K562 (cell line): ENCODE measurements around the gene LIMS1. TPM values are rescaled to one million over a fixed set of nuclear protein-coding genes. Genes with fewer than 3 reads are reported as not detected.
A peak's percentile ranks its signal among the peaks of the same experiment; 100 is the strongest.

Experiments used
- ATAC-seq: fragments of 200-7000 bp; cut with Tn5 transposase; 3 replicates; pipeline ENCODE4 v1.9.1; 2020; ENCODE audit warnings: moderate library complexity
- BruUV-seq: library from RNA; stranded (reverse); fragments of 400-500 nt; replicated peaks from 2 replicates; lab custom pipeline; 2021; lab: Mats Ljungman, UMichigan
- CTCF ChIA-PET: fragments of 300-600 bp; formaldehyde crosslinking; extraction: SDS; loops from one replicate; lab custom pipeline; 2021; ENCODE audit warnings: low intra/inter-chr PET ratio; lab: Yijun Ruan, JAX
- POLR2A ChIA-PET: fragments of 300-600, 350-650 bp; sonication (Branson Sonifier 250); formaldehyde crosslinking; extraction: SDS; loops from one replicate; lab custom pipeline; 2021; ENCODE audit warnings: antibody characterized with exemption, inconsistent platforms; lab: Yijun Ruan, JAX
- DNase-seq, 4 experiments: peaks; one replicate each; pipeline versions ENCODE4 v3.0.0 to v3.0.0-alpha.2; 2011 to 2018; ENCODE audit warnings: low spot score in 3 of 4, mixed read lengths in 3 of 4; ENCODE audit errors: extremely low read depth in 1 of 4
- FAIRE-seq: peaks from 2 replicates; lab custom pipeline; 2011; peaks lifted over from hg19 to GRCh38; lab: Jason Lieb, UNC
- H2AFZ ChIP-seq: 2 replicates; pipeline ENCODE4 v1.6.0; 2011; ENCODE audit warnings: low read depth, low read length, control low read depth, inconsistent platforms
- H3K27ac ChIP-seq: fragments of 200-600 bp; 3 replicates; pipeline ENCODE4 v1.8.0; 2011; ENCODE audit warnings: low read depth, mild to moderate bottlenecking, control low read depth, inconsistent platforms, low read length, moderate library complexity, mixed read lengths; ENCODE audit errors: extremely low read depth
- H3K27me3 ChIP-seq, 2 experiments: fragments of 300-600 bp in 1 of 2; 2 replicates in 1 of 2; 3 replicates in 1 of 2; pipeline versions ENCODE4 v1.6.0 to v1.8.0; 2011; ENCODE audit warnings: inconsistent platforms in 2 of 2, low read length in 2 of 2, mild to moderate bottlenecking in 1 of 2, mixed read lengths in 1 of 2, moderate library complexity in 1 of 2; ENCODE audit not compliant: control insufficient read depth in 2 of 2, insufficient read depth in 2 of 2
- H3K36me3 ChIP-seq: fragments of 300-600 bp; 3 replicates; pipeline ENCODE4 v1.8.0; 2011; ENCODE audit warnings: mild to moderate bottlenecking, low read length, inconsistent platforms; ENCODE audit not compliant: control insufficient read depth, insufficient read depth
- H3K4me1 ChIP-seq, 2 experiments: fragments of 200-600 bp in 1 of 2; replicated peaks in 1 of 2; 2 replicates in 1 of 2; 3 replicates in 1 of 2; pipeline versions ENCODE4 v1.5.1 to v1.8.0; 2011; ENCODE audit warnings: inconsistent platforms in 2 of 2, low read length in 2 of 2, mild to moderate bottlenecking in 1 of 2, mixed read lengths in 1 of 2, moderate library complexity in 1 of 2; ENCODE audit not compliant: control insufficient read depth in 2 of 2, insufficient read depth in 2 of 2
- H3K4me2 ChIP-seq: 2 replicates; pipeline ENCODE4 v1.6.1; 2011; ENCODE audit warnings: low read length, control low read depth, inconsistent platforms, mixed read lengths; ENCODE audit not compliant: insufficient read depth
- H3K4me3 ChIP-seq: fragments of 200-600 bp; sonication (generic), shearing (Covaris generic); 2 replicates; pipeline ENCODE4 v1.5.1; 2016; ENCODE audit warnings: control low read depth, inconsistent platforms
- H3K79me2 ChIP-seq: fragments of 200-600 bp; 3 replicates; pipeline ENCODE4 v1.8.0; 2011; ENCODE audit warnings: low read length, inconsistent platforms; ENCODE audit not compliant: control insufficient read depth, insufficient read depth
- H3K9ac ChIP-seq, 2 experiments: 2 replicates each; pipeline versions ENCODE4 v1.6.0 to v1.6.1; 2011; ENCODE audit warnings: low read depth in 2 of 2, low read length in 2 of 2, control low read depth in 1 of 2, inconsistent platforms in 1 of 2, mild to moderate bottlenecking in 1 of 2, mixed read lengths in 1 of 2; ENCODE audit not compliant: insufficient read depth in 1 of 2
- H3K9me1 ChIP-seq: one replicate; pipeline ENCODE4 v1.6.0; 2011; ENCODE audit warnings: inconsistent platforms, mild to moderate bottlenecking, low read length, moderate library complexity; ENCODE audit not compliant: control insufficient read depth, insufficient read depth
- H3K9me3 ChIP-seq: replicated peaks from 2 replicates; pipeline ENCODE4 v1.5.1; 2011; ENCODE audit warnings: low read depth, low read length, inconsistent platforms; ENCODE audit not compliant: control insufficient read depth, insufficient read depth
- H4K20me1 ChIP-seq: replicated peaks from 2 replicates; pipeline ENCODE4 v1.6.1; 2011; ENCODE audit warnings: low read length, inconsistent platforms, mixed read lengths; ENCODE audit not compliant: control insufficient read depth, insufficient read depth
- ARID2 ChIP-seq: fragments of 450-650 bp; IDR thresholded peaks from 2 replicates; pipeline ENCODE4 v1.6.1; 2017; ENCODE audit warnings: antibody characterized with exemption, mild to moderate bottlenecking
- CBFA2T3 ChIP-seq: fragments of 450-650 bp; IDR thresholded peaks from 2 replicates; pipeline ENCODE4 v1.6.1; 2017
- FOS ChIP-seq: IDR thresholded peaks from 3 replicates; pipeline ENCODE4 v1.6.1; 2011; ENCODE audit not compliant: insufficient read length; ENCODE audit errors: extremely low read depth
- HCFC1 ChIP-seq: IDR thresholded peaks from 2 replicates; pipeline ENCODE4 v1.6.1; 2012; ENCODE audit warnings: low read depth, low read length, improper control_type of control experiment
- HSF4 ChIP-seq: fragments of 250-450 bp; sonication (Bioruptor Pico); IDR thresholded peaks from 2 replicates; pipeline ENCODE4 v2.1.2; 2022; ENCODE audit warnings: mild to moderate bottlenecking, moderate library complexity, borderline replicate concordance
- KLF16 ChIP-seq: IDR thresholded peaks from 2 replicates; pipeline ENCODE4 v1.6.1; 2016; ENCODE audit warnings: antibody characterized with exemption
- MECOM ChIP-seq: fragments of 250-450 bp; sonication (Bioruptor Pico); IDR thresholded peaks from 2 replicates; pipeline ENCODE4 v1.8.0; 2022; ENCODE audit warnings: inconsistent platforms
- MEIS2 ChIP-seq: fragments of 450-650 bp; IDR thresholded peaks from 2 replicates; pipeline ENCODE4 v1.6.1; 2014; ENCODE audit warnings: mild to moderate bottlenecking; ENCODE audit not compliant: partially characterized antibody
- NR3C1 ChIP-seq: sonication (generic); formaldehyde crosslinking; IDR thresholded peaks from 2 replicates; pipeline ENCODE4 v1.8.1; 2022; ENCODE audit warnings: missing genetic modification reagents
- RAD21 ChIP-seq, 2 experiments: fragments of 250-450 bp in 1 of 2; fragments of 450-650 bp in 1 of 2; sonication (Bioruptor Pico) in 1 of 2; formaldehyde crosslinking in 1 of 2; IDR thresholded peaks in 1 of 2; conservative IDR thresholded peaks in 1 of 2; 2 replicates each; pipeline versions ENCODE4 v1.4.0 to v1.8.0; 2020 to 2022; ENCODE audit warnings: mild to moderate bottlenecking in 2 of 2, moderate library complexity in 1 of 2
- SMC3 ChIP-seq: conservative IDR thresholded peaks from 2 replicates; pipeline ENCODE4 v1.6.1; 2011; ENCODE audit warnings: low read depth, low read length, improper control_type of control experiment; ENCODE audit not compliant: insufficient read depth
- SP1 ChIP-seq: sonication (generic); formaldehyde crosslinking; IDR thresholded peaks from 2 replicates; pipeline ENCODE4 v1.8.1; 2022; ENCODE audit warnings: mild to moderate bottlenecking, missing genetic modification reagents
- XRCC3 ChIP-seq: fragments of 450-650 bp; IDR thresholded peaks from 2 replicates; pipeline ENCODE4 v1.6.1; 2017; ENCODE audit warnings: mild to moderate bottlenecking, moderate library complexity
- XRCC4 ChIP-seq: IDR thresholded peaks from one replicate; pipeline ENCODE4 v1.6.1; 2011; ENCODE audit not compliant: insufficient read depth, insufficient read length; ENCODE audit errors: extremely low read depth
- ZFP30 ChIP-seq: fragments of 250-450 bp; sonication (Bioruptor Pico); IDR thresholded peaks from 2 replicates; pipeline ENCODE4 v1.8.0; 2022; ENCODE audit warnings: moderate library complexity, mild to moderate bottlenecking, inconsistent platforms, borderline replicate concordance
- ZNF354B ChIP-seq: fragments of 250-450 bp; sonication (Bioruptor Pico); IDR thresholded peaks from 2 replicates; pipeline ENCODE4 v1.4.0; 2020
- WGBS: fragments of 100-300 bp; shearing (Covaris generic); methylation state at CpG from one replicate; pipeline ENCODE4 v1.1.6; 2016; ENCODE audit warnings: low coverage, mixed read lengths; ENCODE audit not compliant: insufficient coverage; ENCODE audit errors: missing lambda C conversion rate; 5-methylcytosine and 5-hydroxymethylcytosine counted together
- in situ Hi-C: fragments of 300-500 bp; cut with MboI; formaldehyde crosslinking; loops from 4 replicates; pipeline ENCODE4 v1.15.0; 2018; ENCODE audit warnings: inconsistent platforms, mixed read lengths
- intact Hi-C: fragments of 100-400 bp; cut with micrococcal nuclease; formaldehyde crosslinking; loops from 2 replicates; pipeline ENCODE4 v1.14.2; 2022
- polyA plus RNA-seq, 8 experiments: library from polyadenylated mRNA; depleted of rRNA in 4 of 8; stranded (reverse) in 5 of 8; unstranded in 3 of 8; fragments of >200 nt; fragmentation: Nextera tagmentation in 2 of 8; fragmentation: Illumina TruSeq in 1 of 8; extraction: Ambion mirVana in 2 of 8; extraction: Trizol in 1 of 8; gene quantifications; 2 replicates each; pipeline versions ENCODE4 v1.2.1 to v1.2.3, GENCODE V29; 2011 to 2014; ENCODE audit warnings: inconsistent platforms in 1 of 8, missing spikeins in 1 of 8
- total RNA-seq, 7 experiments: library from RNA; depleted of rRNA in 6 of 7; stranded (reverse); fragments of >200 nt in 6 of 7; fragmentation: Illumina TruSeq in 2 of 7; extraction: Trizol in 2 of 7; gene quantifications; 2 replicates each; pipeline versions ENCODE4 v1.2.1 to v1.2.3, GENCODE V29; 2011 to 2021; ENCODE audit warnings: low replicate concordance in 1 of 7
- TF ChIP-seq, protein P1 (sequence below): fragments of 250-450 bp; sonication (Bioruptor Pico); IDR thresholded peaks from 2 replicates; pipeline ENCODE4 v1.9.0; 2021; ENCODE audit warnings: mild to moderate bottlenecking
- TF ChIP-seq, protein P2 (sequence below): fragments of 250-450 bp; sonication (Bioruptor Pico); IDR thresholded peaks from 2 replicates; pipeline ENCODE4 v1.4.0; 2020; ENCODE audit warnings: mild to moderate bottlenecking, moderate library complexity

LIMS1 gene
- total and polyA plus RNA-seq, 9 of the 15 experiments (the other 6 are each of a cell fraction or from before 2014, with no cell fraction given), result 52.8 to 134 (median 81.0) TPM

DNA sequence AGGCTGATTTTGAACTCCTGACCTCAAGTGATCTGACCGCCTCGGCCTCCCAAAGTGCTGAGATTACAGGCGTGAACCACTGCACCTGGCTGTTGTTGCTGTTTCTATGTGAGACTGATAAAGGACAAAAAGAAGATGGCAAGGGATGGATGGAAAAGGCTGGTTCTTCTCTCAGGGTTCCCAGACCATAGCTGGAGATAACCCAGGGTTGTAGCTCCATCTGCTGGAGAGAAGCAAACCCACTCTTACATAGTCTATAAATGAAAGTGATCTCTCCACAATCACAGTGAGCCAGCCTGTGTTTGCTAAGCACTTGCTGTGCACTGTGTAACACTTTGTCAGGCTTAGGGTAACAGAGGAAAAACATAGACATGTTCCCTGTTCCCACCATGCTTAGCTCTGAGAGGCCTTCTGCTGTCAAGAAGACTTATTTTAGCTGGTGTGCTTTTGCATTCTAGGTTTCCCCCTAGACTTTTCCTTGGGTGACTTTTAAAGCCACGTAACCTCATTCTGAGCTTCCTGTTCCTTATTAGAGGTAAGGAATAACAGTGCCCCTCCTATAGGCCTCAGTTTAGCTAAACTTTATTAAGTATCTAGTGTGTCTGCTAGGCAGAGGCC is 49.7 kb downstream of the LIMS1 start:
- BruUV-seq, result no TSS peak
- H3K27me3 ChIP-seq, result no peaks in the 10 kb centered on the region
- 23% methylated on average over 4 of the region's 4 CpGs for WGBS
- H3K9me1 ChIP-seq, result no peaks in the 10 kb centered on the region
- ATAC-seq (peak; percentile 85), DNase-seq (peak; percentile 58 to 84 (median 68)), FAIRE-seq (peak; percentile 91)
- no peak overlapping the region for H3K4me2 ChIP-seq
- H3K9me3 ChIP-seq, result no peaks in the 10 kb centered on the region
- H2AFZ ChIP-seq, result no peak overlapping the region
- H3K4me3 ChIP-seq, result no peak overlapping the region
- ChIA-PET POLR2A (interaction anchor here (0.6 to 1.5 kb wide), 3 partner anchors 10 to 111 kb away, joined by 3 to 7 read pairs (median 4); partner anchors contain the start of gene LIMS1), CTCF (interaction anchor here (0.6 to 2.2 kb wide), 5 partner anchors 234 to 647 kb away, joined by 3 to 9 read pairs (median 3); no protein-coding TSS in a partner anchor)
- peaks cover 16 to 20% of the 10 kb centered on the region in 2 experiments; a peak in 4 of 5 replicates for H3K4me1 ChIP-seq
- peaks cover 70% of the 10 kb centered on the region for H3K79me2 ChIP-seq
- no peak overlapping the region for H3K9ac ChIP-seq
- no peak overlapping the region for H3K27ac ChIP-seq
- H4K20me1 ChIP-seq, result peaks cover 8% of the 10 kb centered on the region; the same call in 1 of the 2 replicates
- intact Hi-C loops (loop anchor here (1.0 to 5.0 kb wide), 5 partner anchors 167 to 647 kb away; no protein-coding TSS in a partner anchor), in situ Hi-C loops (loop anchor here (5.0 to 25.0 kb wide), 3 partner anchors 242 to 647 kb away; no protein-coding TSS in a partner anchor)
- no peaks in the 10 kb centered on the region; the same call in 2 of the 3 replicates for H3K36me3 ChIP-seq
- TF ChIP-seq MEIS2, result no peak
- 0 out of 2 replicates have a peak, but pooled peaks have one; percentile 12 for TF ChIP-seq CBFA2T3
- TF ChIP-seq, protein P1, sequence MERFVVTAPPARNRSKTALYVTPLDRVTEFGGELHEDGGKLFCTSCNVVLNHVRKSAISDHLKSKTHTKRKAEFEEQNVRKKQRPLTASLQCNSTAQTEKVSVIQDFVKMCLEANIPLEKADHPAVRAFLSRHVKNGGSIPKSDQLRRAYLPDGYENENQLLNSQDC (CRISPR knock-in tag), result no peak
- no peak for TF ChIP-seq XRCC3
- peak; percentile 91 to 93 for TF ChIP-seq RAD21 (CRISPR knock-in tag; conservative IDR thresholded peaks at IDR 0.05 in 1 of 2, IDR thresholded peaks at IDR 0.05 in 1 of 2)
- no peak for TF ChIP-seq KLF16
- TF ChIP-seq XRCC4, result no peak
- TF ChIP-seq, protein P2, sequence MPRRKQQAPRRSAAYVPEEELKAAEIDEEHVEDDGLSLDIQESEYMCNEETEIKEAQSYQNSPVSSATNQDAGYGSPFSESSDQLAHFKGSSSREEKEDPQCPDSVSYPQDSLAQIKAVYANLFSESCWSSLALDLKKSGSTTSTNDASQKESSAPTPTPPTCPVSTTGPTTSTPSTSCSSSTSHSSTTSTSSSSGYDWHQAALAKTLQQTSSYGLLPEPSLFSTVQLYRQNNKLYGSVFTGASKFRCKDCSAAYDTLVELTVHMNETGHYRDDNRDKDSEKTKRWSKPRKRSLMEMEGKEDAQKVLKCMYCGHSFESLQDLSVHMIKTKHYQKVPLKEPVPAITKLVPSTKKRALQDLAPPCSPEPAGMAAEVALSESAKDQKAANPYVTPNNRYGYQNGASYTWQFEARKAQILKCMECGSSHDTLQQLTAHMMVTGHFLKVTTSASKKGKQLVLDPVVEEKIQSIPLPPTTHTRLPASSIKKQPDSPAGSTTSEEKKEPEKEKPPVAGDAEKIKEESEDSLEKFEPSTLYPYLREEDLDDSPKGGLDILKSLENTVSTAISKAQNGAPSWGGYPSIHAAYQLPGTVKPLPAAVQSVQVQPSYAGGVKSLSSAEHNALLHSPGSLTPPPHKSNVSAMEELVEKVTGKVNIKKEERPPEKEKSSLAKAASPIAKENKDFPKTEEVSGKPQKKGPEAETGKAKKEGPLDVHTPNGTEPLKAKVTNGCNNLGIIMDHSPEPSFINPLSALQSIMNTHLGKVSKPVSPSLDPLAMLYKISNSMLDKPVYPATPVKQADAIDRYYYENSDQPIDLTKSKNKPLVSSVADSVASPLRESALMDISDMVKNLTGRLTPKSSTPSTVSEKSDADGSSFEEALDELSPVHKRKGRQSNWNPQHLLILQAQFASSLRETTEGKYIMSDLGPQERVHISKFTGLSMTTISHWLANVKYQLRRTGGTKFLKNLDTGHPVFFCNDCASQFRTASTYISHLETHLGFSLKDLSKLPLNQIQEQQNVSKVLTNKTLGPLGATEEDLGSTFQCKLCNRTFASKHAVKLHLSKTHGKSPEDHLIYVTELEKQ (CRISPR knock-in tag), result no peak
- TF ChIP-seq ZFP30 (CRISPR knock-in tag), result no peak
- peak; percentile 81 for TF ChIP-seq ARID2
- 0 out of 2 replicates have a peak, but pooled peaks have one; percentile 40 for TF ChIP-seq SP1 (CRISPR knock-in tag)
- no peak for TF ChIP-seq HSF4
- TF ChIP-seq HCFC1, result peak; percentile 33; the same call in 1 of the 2 replicates
- TF ChIP-seq FOS, result no peak
- TF ChIP-seq MECOM (CRISPR knock-in tag), result no peak
- peak; percentile 75 for TF ChIP-seq SMC3
- no peak for TF ChIP-seq ZNF354B
- TF ChIP-seq NR3C1 (CRISPR knock-in tag), result no peak
